ENCODE measurements around the gene NES.
A peak's percentile ranks its signal among the peaks of the same experiment; 100 is the strongest.

The NES gene

DNA sequence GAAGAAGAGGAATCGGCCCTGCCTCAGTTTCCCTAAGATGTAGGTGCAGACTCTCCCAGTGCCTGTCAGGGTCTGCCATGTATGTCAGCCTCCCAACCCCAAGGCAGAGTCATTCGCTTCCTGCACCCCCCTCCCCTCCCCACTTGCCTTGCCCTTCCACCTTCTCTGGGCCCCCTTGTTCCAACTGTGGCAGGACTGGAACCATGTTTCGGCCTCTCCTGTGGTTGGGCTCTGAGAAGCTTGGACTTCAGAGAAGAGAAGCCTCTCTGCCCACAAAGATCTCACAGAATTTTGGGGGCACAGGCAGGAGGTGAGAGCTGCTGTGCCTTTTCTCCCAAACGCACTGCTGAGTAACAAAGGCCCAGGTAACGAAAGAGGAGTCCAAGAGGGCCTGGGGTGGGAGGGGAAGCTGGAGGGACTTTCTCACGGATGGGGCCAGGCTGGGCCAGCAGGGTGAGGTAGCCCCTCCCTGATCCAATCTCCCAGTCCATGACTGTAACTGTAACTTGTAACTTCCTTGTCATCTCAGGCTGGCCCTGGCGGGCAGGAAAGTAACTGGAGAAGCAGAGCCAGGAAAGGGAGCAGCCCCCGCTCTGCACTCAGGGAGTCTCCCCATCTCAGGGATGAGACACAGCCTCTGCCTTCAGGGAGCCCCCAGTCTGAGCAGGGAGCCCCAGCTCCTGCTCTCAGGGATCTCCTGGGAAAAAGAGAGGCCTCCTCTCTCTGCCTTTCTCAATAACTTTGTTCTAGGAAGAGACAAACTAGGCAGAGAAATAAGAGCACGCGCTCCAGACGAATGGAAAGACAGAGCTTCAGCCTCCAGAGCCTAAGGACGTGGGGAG lies 16.9 kb upstream of the NES start:
- H3K4me3 ChIP-seq (replicated peaks; ENCODE audit: low read depth, low read length): no peak overlapping the region
- TF ChIP-seq, protein P1, sequence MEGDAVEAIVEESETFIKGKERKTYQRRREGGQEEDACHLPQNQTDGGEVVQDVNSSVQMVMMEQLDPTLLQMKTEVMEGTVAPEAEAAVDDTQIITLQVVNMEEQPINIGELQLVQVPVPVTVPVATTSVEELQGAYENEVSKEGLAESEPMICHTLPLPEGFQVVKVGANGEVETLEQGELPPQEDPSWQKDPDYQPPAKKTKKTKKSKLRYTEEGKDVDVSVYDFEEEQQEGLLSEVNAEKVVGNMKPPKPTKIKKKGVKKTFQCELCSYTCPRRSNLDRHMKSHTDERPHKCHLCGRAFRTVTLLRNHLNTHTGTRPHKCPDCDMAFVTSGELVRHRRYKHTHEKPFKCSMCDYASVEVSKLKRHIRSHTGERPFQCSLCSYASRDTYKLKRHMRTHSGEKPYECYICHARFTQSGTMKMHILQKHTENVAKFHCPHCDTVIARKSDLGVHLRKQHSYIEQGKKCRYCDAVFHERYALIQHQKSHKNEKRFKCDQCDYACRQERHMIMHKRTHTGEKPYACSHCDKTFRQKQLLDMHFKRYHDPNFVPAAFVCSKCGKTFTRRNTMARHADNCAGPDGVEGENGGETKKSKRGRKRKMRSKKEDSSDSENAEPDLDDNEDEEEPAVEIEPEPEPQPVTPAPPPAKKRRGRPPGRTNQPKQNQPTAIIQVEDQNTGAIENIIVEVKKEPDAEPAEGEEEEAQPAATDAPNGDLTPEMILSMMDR (IDR thresholded peaks at IDR 0.05; ENCODE audit: low read length, missing control alignments): no peak
- no peak for DNase-seq (ENCODE audit: low read depth)

DNA sequence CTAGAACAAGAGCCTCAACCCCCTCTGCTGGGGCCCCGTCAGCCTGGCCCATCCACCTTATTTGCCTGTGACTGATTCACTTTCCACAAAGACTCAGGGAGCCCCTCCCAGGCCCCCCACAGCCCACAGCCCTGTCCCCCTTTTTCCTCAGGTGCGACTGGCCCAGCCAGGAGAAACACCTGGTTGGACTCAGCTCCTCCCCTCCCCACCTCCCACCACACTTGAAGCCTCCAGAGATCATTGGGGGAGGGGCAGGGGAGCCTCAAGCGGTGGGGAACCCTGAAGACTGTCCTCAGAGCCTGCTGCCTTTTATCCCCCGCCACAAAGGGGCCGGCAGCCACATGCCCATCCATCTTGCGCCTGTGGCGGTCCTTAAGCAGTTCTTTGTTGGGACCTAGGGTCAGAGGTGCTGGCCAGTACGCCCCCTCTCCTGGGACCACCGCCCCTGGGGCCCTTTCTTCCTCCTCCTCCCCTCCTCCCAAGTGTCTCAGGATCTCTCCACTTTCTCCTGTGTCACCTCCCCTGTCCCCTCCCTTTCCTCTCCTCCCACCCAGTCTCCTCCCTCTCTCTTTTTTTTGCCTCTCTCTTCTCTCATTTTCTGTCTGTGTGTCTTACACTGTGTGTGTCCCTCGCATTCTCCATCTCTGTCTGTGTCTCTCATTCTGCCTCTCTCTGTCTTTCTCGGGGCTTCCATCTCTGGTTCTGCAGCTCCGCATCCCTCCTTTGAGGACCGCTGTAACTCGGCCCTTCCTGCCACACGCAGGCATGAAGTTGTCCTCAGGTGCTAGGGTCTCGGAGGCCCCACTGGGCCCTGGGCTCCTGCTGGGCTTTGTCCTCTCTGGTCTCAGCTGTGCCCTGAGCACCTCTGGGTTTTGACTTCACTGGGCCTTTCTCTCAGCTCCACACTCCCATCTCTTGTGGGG lies 16.0 kb upstream of the NES start:
- H3K4me3 ChIP-seq (replicated peaks; ENCODE audit: low read depth, low read length): no peak overlapping the region
- DNase-seq (ENCODE audit: low read depth): no peak
- TF ChIP-seq, protein P1 (IDR thresholded peaks at IDR 0.05; ENCODE audit: low read length, missing control alignments): no peak

DNA sequence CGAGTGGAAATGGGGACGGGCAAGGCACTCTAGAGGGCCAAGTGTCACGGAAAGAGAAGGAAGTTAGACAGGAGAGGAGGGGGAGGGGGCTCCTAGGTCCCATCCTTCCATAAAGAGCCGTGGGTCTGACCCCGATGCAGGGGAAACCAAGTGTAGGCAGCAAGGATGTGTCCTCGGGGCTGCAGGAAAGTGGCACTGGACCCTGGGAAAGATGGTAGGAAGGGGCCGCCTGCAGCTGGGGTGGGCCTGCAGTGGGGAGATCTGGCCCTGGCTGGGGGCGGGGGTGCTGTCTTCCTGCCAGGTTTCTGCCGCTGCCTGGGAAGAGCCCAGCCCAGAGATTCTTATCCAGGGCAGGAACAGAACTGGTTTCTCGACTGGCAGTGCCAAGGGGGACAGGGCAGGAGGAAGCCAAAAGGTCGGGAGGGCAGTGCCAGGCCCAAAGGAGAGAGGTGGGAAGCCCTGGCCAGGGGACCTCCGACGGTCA lies 15.3 kb upstream of the NES start:
- TF ChIP-seq, protein P1 (IDR thresholded peaks at IDR 0.05; ENCODE audit: low read length, missing control alignments): no peak

DNA sequence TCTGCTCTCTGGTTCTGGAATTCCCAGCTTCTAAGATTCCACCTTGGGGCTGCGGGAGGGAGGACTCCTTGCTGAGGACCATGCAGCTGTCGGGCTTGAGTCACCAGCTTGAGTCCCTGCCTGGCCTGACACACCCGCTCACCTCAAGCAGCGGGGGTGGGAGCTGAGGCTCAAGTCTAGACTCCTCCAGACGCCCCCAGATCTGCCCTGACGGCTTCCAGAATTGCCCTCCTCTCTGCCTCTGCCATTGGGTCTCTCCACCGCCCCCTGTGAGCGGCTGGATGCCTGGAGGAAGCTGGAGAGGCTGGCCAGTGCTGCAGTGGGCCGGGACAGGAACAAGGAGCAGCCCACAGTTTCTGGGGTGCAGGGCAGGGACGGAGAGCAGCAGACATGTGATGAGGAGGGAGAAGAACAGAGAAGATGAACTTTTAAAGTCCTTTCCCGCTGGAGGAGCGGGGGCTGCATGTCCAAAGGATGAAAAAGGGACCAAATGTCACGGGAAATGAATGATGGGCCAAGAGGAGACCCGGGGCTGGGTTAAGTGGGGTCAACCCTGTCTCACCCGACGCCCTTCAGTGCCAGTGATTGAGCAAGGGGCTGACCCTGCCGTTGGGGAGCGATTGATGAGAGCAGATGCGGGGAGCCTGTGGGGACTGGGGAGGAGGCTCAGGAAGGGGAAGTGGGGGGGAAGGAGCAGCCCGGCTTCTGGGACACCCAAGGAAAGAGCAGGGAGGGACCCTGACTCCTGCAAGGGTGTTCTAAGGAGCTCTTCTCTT lies 14.6 kb upstream of the NES start:
- H3K4me3 ChIP-seq (replicated peaks; ENCODE audit: low read depth, low read length): no peak overlapping the region

More for the DNA sequence above, 15.3 kb upstream of the NES start:
- H3K4me3 ChIP-seq (replicated peaks; ENCODE audit: low read depth, low read length): no peak overlapping the region
- DNase-seq (ENCODE audit: low read depth): no peak

DNA sequence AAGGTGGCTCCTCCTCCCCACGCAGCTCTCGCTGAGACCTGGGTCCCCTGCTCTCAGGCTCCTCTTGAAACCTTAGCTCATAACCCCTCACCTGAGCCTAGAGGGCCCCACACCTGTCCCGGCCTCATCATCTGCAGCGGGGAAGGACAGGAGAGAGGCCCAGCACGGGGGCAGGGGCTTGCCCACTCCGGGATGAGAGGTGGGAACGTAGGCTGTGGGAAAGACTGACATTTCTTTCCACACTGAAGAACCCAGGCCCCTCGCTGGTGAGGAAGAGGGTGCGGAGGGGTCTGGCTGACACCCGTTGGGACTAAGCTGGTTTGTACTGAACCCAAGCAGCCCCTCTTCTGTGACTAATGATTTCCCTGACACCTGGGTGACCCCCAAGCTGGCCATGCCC lies 14.0 kb upstream of the NES start:
- TF ChIP-seq, protein P1 (IDR thresholded peaks at IDR 0.05; ENCODE audit: low read length, missing control alignments): no peak
- DNase-seq (ENCODE audit: low read depth): no peak

More for the DNA sequence above, 14.6 kb upstream of the NES start:
- no peak for DNase-seq (ENCODE audit: low read depth)
- TF ChIP-seq, protein P1 (IDR thresholded peaks at IDR 0.05; ENCODE audit: low read length, missing control alignments): peak; percentile 25

DNA sequence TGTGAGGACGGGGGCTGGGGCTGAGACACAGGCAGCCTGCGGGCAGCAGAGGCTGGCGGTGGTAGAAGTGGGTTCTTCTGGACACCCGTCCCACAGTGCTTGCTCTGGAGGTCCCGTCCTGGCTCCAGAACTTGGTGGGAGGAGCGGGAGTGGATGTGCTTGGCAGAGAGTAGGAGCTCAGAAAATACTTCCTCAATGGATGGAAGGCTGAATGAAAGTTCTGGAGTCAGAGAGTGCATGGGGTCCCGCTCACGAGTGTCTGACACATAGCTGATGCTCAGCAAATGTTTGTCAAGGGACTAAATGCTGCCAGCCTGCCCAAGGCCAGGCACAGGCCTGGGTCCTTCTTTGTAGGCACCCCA lies 13.4 kb upstream of the NES start:
- TF ChIP-seq, protein P1 (IDR thresholded peaks at IDR 0.05; ENCODE audit: low read length, missing control alignments): no peak
- no peak overlapping the region for H3K4me3 ChIP-seq (replicated peaks; ENCODE audit: low read depth, low read length)
- DNase-seq (ENCODE audit: low read depth): no peak

More for the DNA sequence above, 14.0 kb upstream of the NES start:
- no peak overlapping the region for H3K4me3 ChIP-seq (replicated peaks; ENCODE audit: low read depth, low read length)
